ENCODE results near the gene PRR11. TPM values are rescaled to one million over a fixed set of nuclear protein-coding genes. Genes with fewer than 3 reads are reported as not detected.

Gene PRR11
- total and polyA plus RNA-seq, 8 donors = 3.1 to 43.6 (median 19.0) TPM

GRCh38 chr17:59219370-59219769 lies 63.8 kb downstream of the PRR11 start:
- TF ChIP-seq CTCF (IDR thresholded peaks at IDR 0.05) = no peak
- Histone ChIP-seq H3K27ac (no peak overlapping the region), H3K4me1 (peaks cover 0 to 17% of the 10 kb centered on the region in 2 donors), H3K27me3 (no peaks in the 10 kb centered on the region), H3K4me3 (no peak overlapping the region), H3K36me3 (peaks cover 0 to 11% of the 10 kb centered on the region in 2 donors), H3K9me3 (no peaks in the 10 kb centered on the region)
- intact Hi-C loops (cut with DNase I) = no loop called here
- DNase-seq (no peak), ATAC-seq (no peak)

- peak overlapping the region in 1 of 2 donors; percentile 80 for H3K27ac ChIP-seq
- H3K9me3 ChIP-seq = no peaks in the 10 kb centered on the region
- DNase-seq (no peak), ATAC-seq (peak; percentile 12)
- intact Hi-C loops (cut with DNase I) = no loop called here
- no peaks in the 10 kb centered on the region for H3K27me3 ChIP-seq
- peak overlapping the region; percentile 74 to 76 for H3K4me3 ChIP-seq
- TF ChIP-seq CTCF (IDR thresholded peaks at IDR 0.05) = no peak
- H3K36me3 ChIP-seq = peaks cover 0 to 5% of the 10 kb centered on the region in 2 donors
- H3K4me1 ChIP-seq = peaks cover 0 to 15% of the 10 kb centered on the region in 2 donors
Measured at GRCh38 chr17:59219992-59220327, 64.4 kb downstream of the PRR11 start.

- Histone ChIP-seq H3K4me3 (peak within 1 kb of the TSS; percentile 74 to 76), H3K27ac (peak within 1 kb of the TSS; percentile 62 to 80), H3K27me3 (no peaks in the 10 kb centered on the region), H3K36me3 (peaks cover 0 to 2% of the 10 kb centered on the region in 2 donors), H3K9me3 (no peaks in the 10 kb centered on the region), H3K4me1 (peaks cover 0 to 15% of the 10 kb centered on the region in 2 donors)
- peak; percentile 98 for ATAC-seq
- DNase-seq = peak; percentile 87 to 100 (median 96)
- intact Hi-C loops (cut with DNase I) = no loop called here
- peak; percentile 72 to 80 for TF ChIP-seq CTCF (IDR thresholded peaks at IDR 0.05)
Measured at GRCh38 chr17:59220328-59221158, 65.0 kb downstream of the PRR11 start, which contains the start of gene GDPD1. Gene GDPD1 (plus strand): TSS chr17:59220511. CDS start chr17:59220610, 99 bp downstream.

- peak overlapping the region; percentile 62 to 80 for H3K27ac ChIP-seq
Measured at GRCh38 chr17:59221159-59221847, 65.8 kb downstream of the PRR11 start.

More at GRCh38 chr17:59221159-59221847, 65.8 kb downstream of the PRR11 start:
- ATAC-seq = no peak
- DNase-seq = peak in 2 of 4 donors; percentile 23 to 74
- peaks cover 0 to 15% of the 10 kb centered on the region in 2 donors for H3K4me1 ChIP-seq
- no peaks in the 10 kb centered on the region for H3K9me3 ChIP-seq
- no peaks in the 10 kb centered on the region for H3K36me3 ChIP-seq
- intact Hi-C loops (cut with DNase I) = no loop called here
- peak overlapping the region; percentile 74 to 76 for H3K4me3 ChIP-seq
- H3K27me3 ChIP-seq = no peaks in the 10 kb centered on the region
- TF ChIP-seq CTCF (IDR thresholded peaks at IDR 0.05) = no peak
